D341Med (cell line): ENCODE data around the gene REG1A.

ENCODE experiments used
- DNase-seq: peaks from one replicate; pipeline ENCODE4 v3.0.0; 2012; ENCODE audit warnings: low spot score

Gene REG1A

GRCh38 chr2:79125721-79125985 lies 5.4 kb downstream of the REG1A start:
- DNase-seq: no peak

- no peak for DNase-seq
These were observed 8.1 kb downstream of the REG1A start for GRCh38 chr2:79128406-79128805.

DNA sequence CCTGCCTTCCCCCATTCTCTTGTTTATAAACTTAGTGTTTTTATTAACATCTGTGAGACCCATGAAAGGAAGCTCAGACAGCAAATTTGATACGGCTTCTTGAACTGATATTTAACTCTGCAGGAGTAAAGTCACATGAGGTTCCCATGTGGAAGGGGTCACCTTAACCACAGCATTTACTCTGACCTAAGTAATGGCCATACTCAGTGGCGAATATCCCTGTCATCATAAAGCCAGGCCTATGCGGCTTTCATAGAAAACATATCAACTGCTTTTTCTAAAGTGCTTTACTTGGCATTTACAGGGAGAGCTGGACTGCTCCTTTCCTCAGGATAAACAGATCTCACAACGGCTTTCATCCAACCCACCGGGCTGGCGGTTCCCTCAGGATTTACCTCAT lies 9.0 kb downstream of the REG1A start:
- no peak for DNase-seq

GRCh38 chr2:79129804-79130203 lies 9.5 kb downstream of the REG1A start:
- DNase-seq: no peak

GRCh38 chr2:79131687-79132086 lies 11.4 kb downstream of the REG1A start:
- DNase-seq: no peak

GRCh38 chr2:79138385-79138784 lies 18.1 kb downstream of the REG1A start:
- no peak for DNase-seq

GRCh38 chr2:79139423-79139822 lies 19.1 kb downstream of the REG1A start:
- DNase-seq: no peak

DNA sequence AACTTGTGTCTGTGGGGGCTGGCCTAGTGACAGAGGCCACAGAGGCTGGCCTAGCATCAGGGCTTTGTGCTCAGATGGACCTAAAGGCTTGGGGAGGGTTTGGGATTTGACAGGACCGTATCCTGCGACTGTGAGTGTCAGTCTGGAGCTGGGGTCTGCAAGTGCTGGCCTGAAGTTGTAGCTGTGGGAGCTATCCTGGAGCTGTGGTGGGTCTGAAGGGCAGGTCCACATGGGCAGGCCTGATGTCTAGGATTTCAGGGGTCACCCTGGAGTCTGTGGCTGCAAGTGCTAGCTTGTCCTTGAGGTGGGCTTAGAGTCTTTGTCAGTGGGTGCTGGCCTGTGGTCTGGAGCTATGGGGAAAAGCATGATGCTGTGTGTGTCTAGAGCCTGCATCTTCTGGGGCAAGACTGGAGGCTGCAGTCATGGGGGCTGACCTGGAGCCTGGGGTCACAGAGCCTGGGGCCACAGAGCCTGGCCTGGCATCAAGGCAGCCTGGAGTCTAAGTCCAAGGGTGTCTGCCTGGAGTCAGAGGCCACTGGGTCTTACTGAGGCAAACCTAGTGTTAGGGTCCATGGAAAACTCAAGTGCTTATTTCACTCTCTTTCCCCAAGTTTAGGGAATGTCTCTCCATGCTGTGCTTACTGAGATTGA lies 35.7 kb downstream of the REG1A start:
- DNase-seq: no peak

DNA sequence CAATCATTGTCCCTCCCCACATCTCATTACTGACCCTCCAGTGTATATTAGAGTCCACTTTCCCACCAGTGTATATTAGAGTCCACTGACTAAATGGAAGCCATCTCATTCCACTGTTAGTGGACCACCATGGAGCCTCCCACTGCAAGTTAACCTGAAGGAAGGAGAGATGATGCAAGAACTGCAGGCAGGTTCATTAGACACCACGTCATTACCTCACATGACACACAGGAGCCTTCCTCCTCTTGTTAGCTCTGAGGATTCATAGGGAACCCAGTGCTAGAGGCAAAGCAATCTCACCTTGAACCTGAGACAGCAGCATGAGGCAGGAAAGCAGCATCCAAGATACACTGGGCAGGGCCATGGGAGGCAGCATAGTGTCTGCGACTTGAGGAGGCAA lies 38.7 kb downstream of the REG1A start:
- DNase-seq: no peak

GRCh38 chr2:79159653-79160052 lies 39.4 kb downstream of the REG1A start, which contains the start of gene REG3A:
Gene REG3A (minus strand): TSS chr2:79159753. CDS start chr2:79159405, 348 bp downstream.
- DNase-seq: no peak

DNA sequence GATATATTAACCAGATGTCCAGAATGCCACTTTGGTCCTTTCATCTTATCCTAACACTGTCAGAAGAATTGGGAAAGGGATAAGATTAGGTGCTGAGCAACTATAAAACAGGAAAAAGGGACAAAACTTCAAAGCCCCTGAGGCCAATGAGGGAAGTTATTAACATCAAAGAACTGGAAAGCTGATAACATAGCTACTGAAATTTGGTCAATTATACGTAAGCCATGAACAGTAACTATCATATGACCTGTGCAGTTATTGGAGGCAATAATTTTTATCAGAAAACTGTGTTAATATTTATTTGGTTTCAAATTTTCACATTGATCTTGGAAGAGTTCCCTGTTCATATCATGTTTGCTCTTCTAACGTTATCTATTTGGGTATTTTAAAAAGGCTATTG lies 41.8 kb downstream of the REG1A start:
- no peak for DNase-seq

DNA sequence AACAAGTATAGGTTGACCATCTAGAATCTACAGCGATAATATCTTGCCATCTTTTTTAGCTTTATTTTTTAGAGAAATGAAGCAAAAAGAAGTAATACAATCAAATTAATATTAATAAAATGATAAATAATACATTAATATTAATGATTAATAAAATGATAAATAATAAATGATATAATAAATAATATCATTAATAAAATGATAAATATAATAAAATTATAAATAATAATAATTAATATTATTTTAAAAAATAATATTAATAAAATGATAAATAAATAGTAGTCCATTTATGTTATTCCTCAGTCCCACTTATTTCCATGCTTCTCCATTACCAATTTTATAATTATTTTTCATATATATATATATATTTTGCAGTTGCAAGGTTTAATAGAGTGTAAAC lies 42.5 kb downstream of the REG1A start:
- DNase-seq: no peak

GRCh38 chr2:79171348-79171958 lies 51.2 kb downstream of the REG1A start:
- DNase-seq: no peak
